Adrenal gland (tissue), 12 donors: Measurements from ENCODE around the gene HOXA5. TPM values are rescaled to one million over a fixed set of nuclear protein-coding genes. Genes with fewer than 3 reads are reported as not detected.

Experiments used
- DNase-seq, 7 donors: peaks; one replicate each; pipeline ENCODE4 v3.0.0-alpha.2; 2019 to 2020
- H3K27ac ChIP-seq, 5 donors: fragments of 200-600 bp; sonication (generic) in 4 of 5; 1 replicate in 3 of 5; 2 replicates in 2 of 5; pipeline versions ENCODE4 v1.5.1 to v1.8.0; 2016 to 2020; ENCODE audit warnings: mild to moderate bottlenecking in 1 of 5
- H3K27me3 ChIP-seq: fragments of 200-600 bp; 2 replicates; pipeline ENCODE4 v1.8.0; 2021
- H3K36me3 ChIP-seq, 2 donors: fragments of 200-600 bp; replicated peaks in 1 of 2; 1 replicate in 1 of 2; 2 replicates in 1 of 2; pipeline versions ENCODE4 v1.5.1 to v1.8.0; 2018 to 2022
- H3K4me1 ChIP-seq, 2 donors: fragments of 200-600 bp; replicated peaks in 1 of 2; 1 replicate in 1 of 2; 2 replicates in 1 of 2; pipeline versions ENCODE4 v1.5.1 to v1.8.0; 2018 to 2021
- H3K4me3 ChIP-seq, 4 donors: fragments of 200-600 bp; sonication (generic) in 3 of 4; one replicate each; pipeline ENCODE4 v1.5.1; 2016 to 2018
- H3K9me3 ChIP-seq, 3 donors: fragments of 200-600 bp; sonication (generic) in 1 of 3; replicated peaks in 1 of 3; 1 replicate in 2 of 3; 2 replicates in 1 of 3; pipeline versions ENCODE4 v1.5.1 to v1.8.0; 2016 to 2021
- CTCF ChIP-seq, 6 experiments: fragments of 450-650 bp in 4 of 6; fragments of 200-600 bp in 2 of 6; sonication (generic) in 1 of 6; IDR thresholded peaks; 1 replicate in 5 of 6; 2 replicates in 1 of 6; pipeline versions ENCODE4 v1.5.1 to v1.8.0; 2016 to 2021; ENCODE audit warnings: antibody characterized with exemption in 6 of 6, mild to moderate bottlenecking in 2 of 6, moderate library complexity in 1 of 6
- POLR2A ChIP-seq, 2 donors: fragments of 450-650 bp; IDR thresholded peaks; one replicate each; pipeline ENCODE4 v1.6.1; 2017; ENCODE audit warnings: antibody characterized with exemption in 2 of 2, mild to moderate bottlenecking in 2 of 2, moderate library complexity in 1 of 2
- WGBS, 4 donors: extraction: QIAGEN DNeasy Blood & Tissue Kit in 2 of 4; methylation state at CpG; one replicate each; pipeline versions ENCODE4 v1.1.5 to v1.1.7; 2013 to 2017; 5-methylcytosine and 5-hydroxymethylcytosine counted together
- intact Hi-C, 2 donors: fragments of 100-400 bp; cut with DNase I; formaldehyde crosslinking; loops; one replicate each; pipeline versions ENCODE4 v1.14.1 to v1.15.0; 2022 to 2023
- polyA plus RNA-seq, 3 donors: library from polyadenylated mRNA; stranded (reverse); fragments of 200-250 nt in 2 of 3; fragments of 350-450 nt in 1 of 3; fragmentation: Illumina TruSeq in 1 of 3; extraction: RNeasy Lipid Tissue Mini Kit (QIAGEN cat#74804) in 1 of 3; gene quantifications; one replicate each; pipeline ENCODE4 v1.2.3, GENCODE V29; 2013 to 2014
- total RNA-seq, 9 donors: library from RNA; depleted of rRNA in 4 of 9; stranded (reverse); fragments of >200 nt in 4 of 9; fragments of 120-200 nt in 1 of 9; fragmentation: NEBNext Ultra II Directional in 1 of 9; extraction: Animal tissue kit (Norgen Biotek cat#: 25700) in 1 of 9; gene quantifications; one replicate each; pipeline versions ENCODE4 v1.1.0 to v1.2.4, GENCODE V29; 2013 to 2023
- donor health status: healthy with polysubstance abuse.
- donor health status: Bipolar disorder and iron deficiency.
- donor health status: DM: yes; HTN: yes; CAD: no.
- donor health status: DM: no; HTN: no; CAD: no.
- donor health status: DM: no; HTN: no; CAD: no.
- donor health status: DM: yes; HTN: yes; CAD: no.

Gene HOXA5
- total and polyA plus RNA-seq, 12 donors: 21.8 to 132 (median 57.0) TPM

- DNase-seq: peak in 3 of 7 donors; percentile 12 to 47 (median 13)
- no peak for TF ChIP-seq CTCF (IDR thresholded peaks at IDR 0.05)
- no peak for TF ChIP-seq POLR2A (IDR thresholded peaks at IDR 0.05)
- H3K27ac ChIP-seq: no peak overlapping the region
- peaks cover 12 to 27% of the 10 kb centered on the region in 2 donors for H3K4me1 ChIP-seq
- H3K27me3 ChIP-seq: peaks cover 100% of the 10 kb centered on the region
- H3K9me3 ChIP-seq: no peaks in the 10 kb centered on the region
- H3K36me3 ChIP-seq: no peaks in the 10 kb centered on the region
- no peak overlapping the region for H3K4me3 ChIP-seq
- intact Hi-C loops: loop anchor here in 1 of 2 donors (10.0 kb wide), 1 partner anchor 1315 kb away; no protein-coding TSS in a partner anchor
- WGBS, 4 donors: 26 to 65% (median 33%) methylated on average over 5 to 22 of the region's 22 CpGs
These were observed 46.0 kb upstream of the HOXA5 start for GRCh38 chr7:27189295-27189996.

GRCh38 chr7:27188386-27189294, 45.2 kb upstream of the HOXA5 start:
- peak overlapping the region in 1 of 4 donors; percentile 38 for H3K4me3 ChIP-seq
- intact Hi-C loops: loop anchor here in 1 of 2 donors (10.0 kb wide), 1 partner anchor 1314 kb away; no protein-coding TSS in a partner anchor
- H3K4me1 ChIP-seq: peaks cover 19 to 35% of the 10 kb centered on the region in 2 donors
- DNase-seq: peak in 4 of 7 donors; percentile 1 to 53 (median 22)
- no peak overlapping the region for H3K27ac ChIP-seq
- WGBS, 4 donors: 13 to 22% (median 15%) methylated on average over 20 to 49 of the region's 49 CpGs
- H3K9me3 ChIP-seq: no peaks in the 10 kb centered on the region
- TF ChIP-seq POLR2A (IDR thresholded peaks at IDR 0.05): no peak
- TF ChIP-seq CTCF (IDR thresholded peaks at IDR 0.05): no peak
- H3K27me3 ChIP-seq: peaks cover 100% of the 10 kb centered on the region
- no peaks in the 10 kb centered on the region for H3K36me3 ChIP-seq

DNA sequence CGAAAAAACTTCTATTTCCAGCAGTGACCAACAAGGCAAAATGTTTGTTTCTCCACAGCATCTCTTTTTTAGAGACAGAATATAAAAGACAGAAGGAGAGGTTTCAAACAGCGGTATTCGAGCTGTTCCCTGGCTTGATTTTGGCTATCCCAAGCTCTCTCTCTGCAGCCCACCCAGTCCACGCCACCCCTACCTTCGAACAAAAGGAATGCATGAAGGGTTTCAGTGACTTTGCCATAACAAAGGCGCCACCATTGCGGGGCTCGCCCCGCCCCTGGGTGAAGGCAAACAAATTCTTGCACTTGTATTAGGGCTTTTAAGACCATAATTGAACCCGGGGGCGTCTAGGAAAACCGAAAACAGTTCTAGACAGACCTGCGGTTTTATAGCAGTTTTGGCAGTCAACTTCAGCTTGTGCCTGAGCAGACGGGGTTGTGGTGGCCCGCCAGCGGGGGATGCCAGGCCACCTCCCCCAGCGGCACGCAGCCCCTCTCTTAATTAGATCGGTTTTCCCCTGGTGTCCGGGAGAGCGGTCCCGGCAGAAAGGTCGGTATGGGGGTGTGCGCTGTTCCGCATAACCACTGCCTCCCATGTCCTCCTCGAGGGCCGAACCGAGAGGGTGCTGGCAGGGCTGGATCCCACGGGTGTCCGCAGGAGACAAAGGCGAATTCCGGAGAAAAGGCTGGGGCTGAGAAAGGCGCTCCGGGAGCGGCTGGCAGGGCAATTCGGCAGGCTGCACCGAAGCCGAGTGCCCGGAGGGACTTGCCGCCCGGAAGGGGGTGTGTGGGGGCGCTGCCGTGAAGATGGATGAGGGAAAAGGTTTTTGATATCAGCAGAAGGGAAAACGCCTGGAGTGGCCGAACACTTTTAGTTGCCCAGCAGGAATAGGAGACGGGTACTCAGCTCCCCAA, 44.2 kb upstream of the HOXA5 start:
- no peaks in the 10 kb centered on the region for H3K36me3 ChIP-seq
- DNase-seq: peak in 3 of 7 donors; percentile 5 to 20 (median 19)
- peak overlapping the region in 1 of 4 donors; percentile 38 for H3K4me3 ChIP-seq
- WGBS, 4 donors: 13 to 18% (median 15%) methylated on average over 35 to 46 of the region's 46 CpGs
- no peak overlapping the region for H3K27ac ChIP-seq
- intact Hi-C loops: loop anchor here in 1 of 2 donors (10.0 kb wide), 1 partner anchor 1313 kb away; no protein-coding TSS in a partner anchor
- peaks cover 100% of the 10 kb centered on the region for H3K27me3 ChIP-seq
- no peak for TF ChIP-seq POLR2A (IDR thresholded peaks at IDR 0.05)
- TF ChIP-seq CTCF (IDR thresholded peaks at IDR 0.05): no peak
- no peaks in the 10 kb centered on the region for H3K9me3 ChIP-seq
- H3K4me1 ChIP-seq: peaks cover 12 to 33% of the 10 kb centered on the region in 2 donors
